Subcutaneous abdominal adipose tissue (tissue), 5 donors: Measurements from ENCODE around the gene FGD6.
"Not testable (repeated sequence)": the region's sequence is repeated elsewhere in the genome, so short reads cannot be mapped to it uniquely, and the experiment has no call there.

Experiments
- H3K27ac ChIP-seq: one replicate; pipeline ENCODE4 v1.7.0; 2013; ENCODE audit warnings: low read depth, mild to moderate bottlenecking, inconsistent platforms, low read length, moderate library complexity
- H3K27me3 ChIP-seq, 5 donors: one replicate each; pipeline ENCODE4 v1.7.0; 2013; ENCODE audit warnings: low read length in 5 of 5, inconsistent platforms in 1 of 5; ENCODE audit not compliant: control insufficient read depth in 5 of 5, insufficient read depth in 4 of 5
- H3K36me3 ChIP-seq, 5 donors: one replicate each; pipeline ENCODE4 v1.7.0; 2013; ENCODE audit warnings: low read length in 5 of 5; ENCODE audit not compliant: control insufficient read depth in 5 of 5, insufficient read depth in 5 of 5
- H3K4me1 ChIP-seq, 5 donors: one replicate each; pipeline ENCODE4 v1.7.0; 2013; ENCODE audit warnings: low read length in 5 of 5, mild to moderate bottlenecking in 3 of 5, moderate library complexity in 1 of 5; ENCODE audit not compliant: control insufficient read depth in 5 of 5, insufficient read depth in 5 of 5
- H3K4me3 ChIP-seq, 5 donors: one replicate each; pipeline ENCODE4 v1.7.0; 2013; ENCODE audit warnings: low read length in 5 of 5, low read depth in 1 of 5
- H3K9ac ChIP-seq, 5 donors: one replicate each; pipeline ENCODE4 v1.7.0; 2013; ENCODE audit warnings: low read length in 5 of 5, mild to moderate bottlenecking in 4 of 5, moderate library complexity in 3 of 5
- H3K9me3 ChIP-seq, 5 donors: one replicate each; pipeline ENCODE4 v1.7.0; 2013; ENCODE audit warnings: low read length in 5 of 5; ENCODE audit not compliant: control insufficient read depth in 5 of 5
- donor health status: healthy.
- donor health status: healthy.
- donor health status: healthy.
- donor health status: healthy.
- donor health status: healthy.

The FGD6 gene

DNA sequence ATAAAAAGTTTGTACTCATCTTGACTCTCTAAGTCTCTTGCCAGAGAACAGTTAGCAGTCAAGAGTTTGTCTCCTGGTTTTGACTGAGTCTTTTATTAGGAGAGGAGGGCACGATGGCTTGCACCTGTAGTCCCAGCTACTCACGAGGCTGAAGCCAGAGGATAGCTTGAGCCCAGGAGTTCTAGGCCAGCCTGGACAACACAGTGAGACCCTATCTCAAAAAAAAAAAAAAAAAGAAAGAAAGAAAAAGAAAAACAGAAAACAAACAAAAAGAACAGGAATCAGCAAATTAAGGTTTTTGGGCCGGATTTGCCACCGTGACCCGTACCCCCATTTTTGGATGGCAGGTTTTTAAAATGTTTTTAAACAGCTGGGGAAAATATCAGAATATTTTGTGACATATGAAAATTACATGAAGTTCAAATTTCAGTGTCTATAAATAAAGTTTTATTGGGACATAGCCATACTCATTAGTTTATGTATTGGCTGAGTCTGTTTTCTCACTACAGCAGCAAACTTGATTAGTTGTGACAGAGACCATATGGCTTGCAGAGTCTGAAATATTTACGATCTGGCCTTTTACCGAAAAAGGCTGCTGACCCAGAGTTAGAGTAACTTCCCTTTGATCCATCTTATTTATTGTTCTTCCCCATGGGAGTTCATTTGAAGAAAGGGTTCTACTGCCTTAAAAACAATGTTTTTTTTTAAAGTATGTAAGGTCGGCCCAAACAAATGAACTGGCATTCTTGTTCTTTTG is 31.5 kb upstream of the FGD6 start:
- H3K9me3 ChIP-seq = no peaks in the 10 kb centered on the region
- peaks cover 0 to 13% (median 11%) of the 10 kb centered on the region in 5 donors for H3K4me1 ChIP-seq
- H3K27me3 ChIP-seq = no peaks in the 10 kb centered on the region
- peaks cover 5 to 10% (median 7%) of the 10 kb centered on the region in 5 donors for H3K36me3 ChIP-seq
- no peak overlapping the region for H3K4me3 ChIP-seq
- H3K27ac ChIP-seq = no peak overlapping the region
- H3K9ac ChIP-seq = no peak overlapping the region

DNA sequence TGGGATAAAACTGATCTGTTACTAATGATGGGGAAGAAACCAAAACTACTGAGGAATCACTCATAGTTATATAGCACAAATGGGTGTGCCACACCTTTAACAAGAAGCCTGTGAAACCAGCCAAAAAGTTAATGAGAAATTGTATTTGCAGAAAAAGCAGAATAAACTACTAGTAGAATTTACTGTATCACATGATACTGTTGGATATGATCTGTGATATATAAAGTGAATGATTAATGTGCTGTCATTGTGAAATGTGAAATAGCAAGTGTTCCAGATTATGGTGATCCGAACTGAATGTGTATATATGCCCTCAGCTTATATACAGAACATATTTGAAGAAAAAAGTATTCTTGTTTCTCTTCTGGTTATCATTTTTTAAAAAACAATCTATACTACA is 30.8 kb upstream of the FGD6 start:
- Histone ChIP-seq H3K9me3 (no peaks in the 10 kb centered on the region), H3K4me3 (no peak overlapping the region), H3K9ac (no peak overlapping the region), H3K4me1 (peaks cover 0 to 13% (median 11%) of the 10 kb centered on the region in 5 donors), H3K36me3 (peaks cover 2 to 7% (median 3%) of the 10 kb centered on the region in 5 donors), H3K27me3 (no peaks in the 10 kb centered on the region), H3K27ac (no peak overlapping the region)

DNA sequence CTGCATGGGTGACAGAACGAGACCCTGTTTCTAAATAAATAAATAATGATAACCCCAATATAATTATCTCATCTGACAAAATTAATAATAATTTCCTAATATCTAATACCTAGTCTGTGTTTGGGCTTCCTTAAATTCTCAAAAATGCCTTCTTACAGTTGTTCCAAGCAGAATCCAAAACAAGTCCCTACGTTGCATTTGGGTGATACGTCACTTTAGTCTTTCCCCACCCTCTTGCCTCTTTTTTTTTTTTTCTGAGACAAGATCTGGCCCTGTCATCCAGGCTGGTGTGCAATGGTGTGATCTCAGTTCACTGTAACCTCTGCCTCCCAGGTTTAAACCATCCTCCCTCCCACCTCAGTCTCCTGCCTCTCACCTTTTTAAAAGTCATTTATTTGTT is 27.1 kb upstream of the FGD6 start:
- Histone ChIP-seq H3K4me1 (peaks cover 0 to 16% (median 13%) of the 10 kb centered on the region in 5 donors), H3K36me3 (peaks cover 0 to 3% (median 0%) of the 10 kb centered on the region in 5 donors), H3K4me3 (no peak overlapping the region), H3K9me3 (no peaks in the 10 kb centered on the region), H3K27me3 (no peaks in the 10 kb centered on the region), H3K9ac (no peak overlapping the region), H3K27ac (no peak overlapping the region)

DNA sequence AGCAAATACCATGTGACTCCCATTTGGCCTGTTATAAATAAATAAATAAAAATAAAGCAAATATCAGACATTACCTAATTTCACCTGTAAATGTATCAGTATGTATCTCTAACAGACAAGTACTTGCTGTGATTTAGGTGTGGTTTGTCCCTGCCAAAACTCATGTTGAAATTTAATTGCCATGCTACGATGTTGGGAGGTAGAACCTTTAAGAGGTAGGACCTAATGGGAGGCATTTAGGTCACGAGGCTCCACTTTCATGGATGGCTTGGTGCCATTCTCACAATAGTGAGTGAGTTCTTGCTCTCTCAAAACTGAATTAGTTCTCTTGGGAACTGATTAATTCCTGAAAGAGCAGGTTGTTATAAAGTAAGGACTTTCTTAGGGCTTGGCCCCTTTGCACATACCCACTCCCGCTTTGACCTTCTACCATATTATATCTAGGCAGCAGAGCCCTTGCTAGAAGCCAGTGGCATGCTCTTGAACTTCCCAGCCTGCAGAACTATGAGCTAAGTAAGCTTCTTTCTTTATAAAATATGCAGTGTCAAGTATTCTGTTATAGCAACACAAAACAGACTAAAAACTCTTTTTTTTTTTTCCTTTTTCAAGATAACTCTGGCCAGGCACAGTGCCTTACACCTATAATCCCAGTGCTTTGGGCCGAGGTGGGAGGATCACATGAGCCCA is 26.4 kb upstream of the FGD6 start:
- no peaks in the 10 kb centered on the region for H3K27me3 ChIP-seq
- H3K36me3 ChIP-seq = peaks cover 0 to 3% (median 0%) of the 10 kb centered on the region in 5 donors
- no peak overlapping the region for H3K4me3 ChIP-seq
- H3K4me1 ChIP-seq = peaks cover 0 to 16% (median 12%) of the 10 kb centered on the region in 5 donors
- H3K27ac ChIP-seq = no peak overlapping the region
- no peaks in the 10 kb centered on the region for H3K9me3 ChIP-seq
- no peak overlapping the region for H3K9ac ChIP-seq

DNA sequence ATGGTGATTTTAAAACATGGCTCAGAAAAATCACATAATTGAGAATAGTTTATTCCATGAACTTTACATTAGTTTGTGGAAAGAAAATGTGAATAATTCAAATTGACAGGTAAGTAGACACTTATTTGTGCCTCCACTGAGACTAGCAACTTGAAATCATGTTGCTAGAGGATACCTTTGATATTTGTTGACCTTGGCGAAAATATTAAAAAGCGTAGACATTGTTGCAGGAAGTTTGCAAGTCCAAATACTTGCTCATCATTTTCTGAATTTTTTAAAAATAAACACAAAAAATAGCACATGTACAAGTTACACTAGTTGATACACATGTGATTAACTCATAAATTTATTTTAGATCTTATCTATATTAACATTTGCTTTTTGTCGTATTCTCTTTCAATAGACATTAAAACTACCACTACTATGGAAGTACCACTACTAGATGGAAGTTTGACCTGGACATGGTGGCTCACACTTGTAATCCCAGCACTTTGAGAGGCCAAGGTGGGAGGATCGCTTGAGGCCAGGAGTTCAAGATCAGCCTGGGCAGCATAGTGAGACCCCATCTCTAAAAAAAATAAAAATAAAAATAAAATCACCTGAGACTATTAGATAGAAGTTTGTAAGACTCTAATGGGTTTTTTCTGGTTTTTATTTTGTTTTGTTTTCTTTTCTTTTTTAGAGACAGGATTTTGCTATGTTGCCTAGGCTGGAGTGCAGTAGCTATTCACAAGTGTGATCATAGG is 24.7 kb upstream of the FGD6 start:
- Histone ChIP-seq H3K27me3 (no peaks in the 10 kb centered on the region), H3K4me3 (no peak overlapping the region), H3K9ac (no peak overlapping the region), H3K9me3 (no peaks in the 10 kb centered on the region), H3K36me3 (peaks cover 0 to 3% (median 0%) of the 10 kb centered on the region in 5 donors), H3K27ac (no peak overlapping the region), H3K4me1 (peaks cover 0 to 16% (median 12%) of the 10 kb centered on the region in 5 donors)

DNA sequence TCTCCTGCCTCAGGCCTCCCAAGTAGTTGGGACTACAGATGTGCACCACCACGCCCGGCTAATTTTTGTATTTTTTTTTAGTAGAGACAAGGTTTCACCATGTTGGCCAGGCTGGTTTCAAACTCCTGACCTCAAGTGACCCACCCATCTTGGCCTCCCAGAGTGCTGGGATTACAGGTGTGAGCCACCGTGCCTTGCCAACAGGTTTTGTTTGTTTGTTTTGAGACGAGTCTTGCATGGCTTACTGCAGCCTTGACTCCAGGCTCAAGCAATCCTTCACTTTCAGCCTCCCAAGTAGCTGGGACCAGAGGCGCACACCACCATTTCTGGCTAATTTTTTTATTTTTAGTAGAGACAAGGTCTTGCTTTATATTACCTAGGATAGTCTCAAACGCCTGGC is 23.9 kb upstream of the FGD6 start:
- not testable (repeated sequence) for H3K27me3 ChIP-seq, H3K4me1 ChIP-seq, H3K36me3 ChIP-seq, H3K9me3 ChIP-seq, H3K9ac ChIP-seq, H3K4me3 ChIP-seq, H3K27ac ChIP-seq

DNA sequence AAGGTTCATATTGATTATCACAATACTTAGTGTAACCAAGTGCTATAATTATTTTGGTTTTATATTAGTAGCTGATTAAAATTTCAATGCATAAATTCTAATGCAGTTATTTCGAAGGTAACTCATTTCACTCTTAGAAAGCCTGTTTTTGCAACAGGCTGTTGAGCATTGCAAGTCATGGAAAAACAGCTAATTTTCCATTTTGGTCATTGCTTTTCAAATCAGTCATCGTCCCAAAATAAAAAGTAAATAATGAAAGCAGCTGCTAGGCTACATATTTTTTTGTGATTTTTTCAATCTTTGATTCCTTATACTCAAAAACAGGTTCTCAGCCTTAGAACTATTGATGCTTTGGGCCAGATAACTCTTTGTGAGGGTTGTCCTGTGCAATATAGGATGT is 23.3 kb upstream of the FGD6 start:
- Histone ChIP-seq H3K9me3 (no peaks in the 10 kb centered on the region), H3K4me1 (peaks cover 0 to 8% (median 4%) of the 10 kb centered on the region in 5 donors), H3K27me3 (no peaks in the 10 kb centered on the region), H3K9ac (no peak overlapping the region), H3K36me3 (peaks cover 0 to 3% (median 0%) of the 10 kb centered on the region in 5 donors), H3K4me3 (no peak overlapping the region), H3K27ac (no peak overlapping the region)

DNA sequence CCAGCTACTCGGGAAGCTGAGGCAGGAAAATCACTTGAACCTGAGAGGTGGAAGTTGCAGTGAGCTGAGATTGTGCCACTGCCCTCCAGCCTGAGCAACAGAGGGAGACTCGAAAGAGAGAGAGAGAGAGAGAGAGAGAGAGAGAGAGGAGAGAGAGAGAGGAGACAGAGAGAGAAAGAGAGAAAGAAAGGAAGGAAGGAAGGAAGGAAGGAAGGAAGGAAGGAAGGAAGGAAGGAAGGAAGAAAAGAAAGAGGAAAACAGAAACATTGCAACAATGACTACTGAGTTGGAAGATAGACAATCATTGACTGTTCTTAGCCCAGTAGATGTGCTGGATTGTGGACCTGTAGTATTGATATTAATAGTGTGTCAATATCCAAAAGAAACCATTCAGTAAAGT is 22.6 kb upstream of the FGD6 start:
- H3K36me3 ChIP-seq, H3K4me1 ChIP-seq, H3K9me3 ChIP-seq, H3K9ac ChIP-seq, H3K27me3 ChIP-seq, H3K4me3 ChIP-seq, H3K27ac ChIP-seq: not testable (repeated sequence)

DNA sequence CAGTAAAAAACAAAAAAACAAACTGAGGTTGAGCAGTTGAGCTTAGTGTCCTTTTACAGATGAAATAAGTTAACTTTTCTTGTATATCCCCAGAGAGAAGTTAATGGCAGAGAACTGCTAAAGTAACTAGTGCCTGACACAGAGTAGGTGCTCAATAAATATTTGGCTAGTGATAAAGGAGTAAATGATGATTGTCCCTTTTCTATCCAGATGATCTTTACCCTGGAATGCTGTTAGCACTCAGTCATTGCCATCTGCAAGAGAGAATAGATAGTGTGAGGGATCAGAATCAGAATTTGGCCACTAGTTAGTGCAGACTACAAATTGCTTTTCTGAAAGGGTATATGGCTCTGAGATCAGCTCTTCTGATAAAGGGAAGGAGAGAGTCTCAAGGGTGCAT is 21.9 kb upstream of the FGD6 start:
- Histone ChIP-seq H3K36me3 (peaks cover 0 to 3% (median 0%) of the 10 kb centered on the region in 5 donors), H3K4me1 (peaks cover 0 to 8% (median 4%) of the 10 kb centered on the region in 5 donors), H3K9ac (no peak overlapping the region), H3K9me3 (no peaks in the 10 kb centered on the region), H3K27me3 (no peaks in the 10 kb centered on the region), H3K27ac (no peak overlapping the region), H3K4me3 (no peak overlapping the region)

DNA sequence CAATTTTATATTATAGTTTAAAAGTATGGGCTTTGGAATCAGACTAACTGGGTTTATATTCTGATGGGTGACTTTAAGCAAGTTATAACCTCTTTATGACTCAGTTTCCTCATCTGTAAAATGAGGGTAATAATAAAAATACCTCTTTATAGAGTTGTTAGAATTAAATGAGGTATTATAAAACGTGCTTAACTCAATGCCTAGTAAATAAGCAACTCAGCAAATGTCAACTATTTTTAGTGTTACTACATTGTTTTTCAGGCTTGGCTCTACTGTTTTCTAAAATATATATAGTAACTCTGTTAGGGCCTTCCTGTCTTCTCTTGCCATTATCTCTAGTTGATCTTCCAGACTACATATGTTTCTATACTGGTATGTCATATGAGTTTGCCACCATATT is 20.9 kb upstream of the FGD6 start:
- no peaks in the 10 kb centered on the region for H3K9me3 ChIP-seq
- peaks cover 0 to 8% (median 4%) of the 10 kb centered on the region in 5 donors for H3K4me1 ChIP-seq
- no peaks in the 10 kb centered on the region for H3K36me3 ChIP-seq
- H3K27me3 ChIP-seq = no peaks in the 10 kb centered on the region
- no peak overlapping the region for H3K9ac ChIP-seq
- no peak overlapping the region for H3K27ac ChIP-seq
- H3K4me3 ChIP-seq = no peak overlapping the region
